HEK293T (cell line): ENCODE results near the gene FGFR2.

Source experiments
- CTCF ChIA-PET: fragments of 350-600 bp; formaldehyde crosslinking; extraction: SDS; loops from one replicate; lab custom pipeline; 2021; ENCODE audit warnings: antibody characterized with exemption, inconsistent platforms; lab: Yijun Ruan, JAX
- POLR2A ChIA-PET: fragments of 350-600 bp; formaldehyde crosslinking; extraction: SDS; loops from one replicate; lab custom pipeline; 2020; ENCODE audit warnings: antibody characterized with exemption, inconsistent platforms; lab: Yijun Ruan, JAX
- DNase-seq: peaks from one replicate; pipeline ENCODE4 v3.0.0; 2012; ENCODE audit warnings: mixed read lengths; ENCODE audit errors: extremely low spot score
- ARNT ChIP-seq: fragments of 450-650 bp; IDR thresholded peaks from 2 replicates; pipeline ENCODE4 v1.6.1; 2017; ENCODE audit warnings: mild to moderate bottlenecking
- BHLHE40 ChIP-seq: fragments of 450-650 bp; IDR thresholded peaks from 2 replicates; pipeline ENCODE4 v1.6.1; 2016; ENCODE audit warnings: mild to moderate bottlenecking, moderate library complexity, borderline replicate concordance
- CTBP1 ChIP-seq: fragments of 450-650 bp; IDR thresholded peaks from 2 replicates; pipeline ENCODE4 v1.6.1; 2016; ENCODE audit warnings: borderline replicate concordance
- ELF4 ChIP-seq: fragments of 450-650 bp; IDR thresholded peaks from 2 replicates; pipeline ENCODE4 v1.6.1; 2017; ENCODE audit warnings: antibody characterized with exemption
- FOXA1 ChIP-seq: fragments of 450-650 bp; IDR thresholded peaks from 2 replicates; pipeline ENCODE4 v1.6.1; 2016; ENCODE audit warnings: mild to moderate bottlenecking
- FOXK2 ChIP-seq: fragments of 450-650 bp; IDR thresholded peaks from 2 replicates; pipeline ENCODE4 v1.6.1; 2016; ENCODE audit warnings: mild to moderate bottlenecking
- FOXM1 ChIP-seq: fragments of 450-650 bp; IDR thresholded peaks from 2 replicates; pipeline ENCODE4 v1.6.1; 2017; ENCODE audit warnings: mild to moderate bottlenecking, borderline replicate concordance
- HDGF ChIP-seq: fragments of 450-650 bp; IDR thresholded peaks from 2 replicates; pipeline ENCODE4 v1.6.1; 2017; ENCODE audit warnings: antibody characterized with exemption, borderline replicate concordance
- L3MBTL2 ChIP-seq: fragments of 450-650 bp; conservative IDR thresholded peaks from 2 replicates; pipeline ENCODE4 v1.6.1; 2016; ENCODE audit warnings: mild to moderate bottlenecking
- LEF1 ChIP-seq: fragments of 450-650 bp; IDR thresholded peaks from 2 replicates; pipeline ENCODE4 v1.6.1; 2017; ENCODE audit warnings: mild to moderate bottlenecking, borderline replicate concordance
- NFRKB ChIP-seq: fragments of 450-650 bp; IDR thresholded peaks from 2 replicates; pipeline ENCODE4 v1.6.1; 2016; ENCODE audit warnings: mild to moderate bottlenecking, moderate library complexity
- SP1 ChIP-seq: fragments of 450-650 bp; IDR thresholded peaks from 2 replicates; pipeline ENCODE4 v1.6.1; 2017
- SUZ12 ChIP-seq: fragments of 450-650 bp; IDR thresholded peaks from 2 replicates; pipeline ENCODE4 v1.6.1; 2016; ENCODE audit warnings: mild to moderate bottlenecking
- TARDBP ChIP-seq: fragments of 450-650 bp; IDR thresholded peaks from 2 replicates; pipeline ENCODE4 v1.6.1; 2016
- ZNF384 ChIP-seq: fragments of 450-650 bp; IDR thresholded peaks from 2 replicates; pipeline ENCODE4 v1.6.1; 2016
- TF ChIP-seq, protein P1 (sequence below): fragments of 450-650 bp; IDR thresholded peaks from 2 replicates; pipeline ENCODE4 v1.6.1; 2016

FGFR2 gene

DNA sequence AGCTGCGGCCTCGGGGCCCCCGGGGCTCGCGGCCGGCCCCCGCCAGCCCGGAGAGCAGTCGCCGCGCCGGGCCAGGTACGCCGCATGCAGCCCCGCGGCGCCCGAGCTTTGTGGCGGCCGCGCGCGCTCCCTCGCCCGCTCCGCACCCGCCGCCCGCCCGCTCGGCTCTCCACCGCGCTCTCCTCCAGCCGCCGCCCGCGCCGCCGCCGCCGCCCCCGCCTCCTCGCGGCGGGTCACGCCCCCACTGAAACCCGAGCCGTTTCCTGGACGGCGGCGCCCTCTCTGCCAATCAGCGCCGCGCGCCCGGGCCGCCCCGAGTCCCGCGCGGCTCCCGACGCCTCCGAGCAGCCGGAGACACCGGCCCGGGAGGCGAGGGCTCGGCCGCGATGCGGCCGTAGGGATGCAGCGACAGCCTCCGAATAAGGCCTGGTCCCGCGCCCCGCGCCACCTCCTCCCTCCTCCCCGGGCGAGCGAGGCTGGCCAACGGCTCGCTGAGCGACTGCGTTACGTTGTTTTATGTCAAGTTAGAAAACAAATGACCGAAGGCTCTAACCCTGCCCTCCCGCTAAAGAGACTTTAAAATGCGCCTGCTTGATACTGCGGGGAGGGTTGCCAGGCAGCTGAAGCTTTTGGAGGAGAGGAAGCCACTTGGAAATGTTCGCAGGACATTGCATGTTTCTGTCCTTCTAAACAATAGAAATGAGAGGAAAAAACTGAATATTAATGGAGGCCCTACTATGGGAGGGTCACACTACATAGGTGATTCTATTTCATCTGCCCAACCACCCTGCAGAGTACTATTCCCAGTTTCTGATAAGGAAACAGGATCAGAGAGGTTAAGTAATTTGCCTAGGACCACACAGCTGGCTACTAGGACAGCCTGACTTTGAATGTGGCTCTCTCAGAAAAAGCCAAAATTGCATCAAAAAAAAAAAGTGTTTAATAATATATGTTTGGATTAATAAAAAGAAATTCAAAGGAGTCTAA lies at the start of gene FGFR2:
FGFR2 (minus strand) TSS at position 182 of the 987 bp plus-strand sequence. CDS start 4,627 bp downstream, outside the sequence.
- DNase-seq, result peak; percentile 90
- ChIA-PET CTCF (no interaction called here), POLR2A (interaction anchor here (1.1 kb wide), 1 partner anchor 123 kb away, joined by 3 read pairs; no protein-coding TSS in a partner anchor)
- TF ChIP-seq FOXK2, result no peak
- TF ChIP-seq ZNF384, result no peak
- no peak for TF ChIP-seq TARDBP
- no peak for TF ChIP-seq LEF1
- no peak for TF ChIP-seq CTBP1
- TF ChIP-seq SP1, result no peak
- TF ChIP-seq L3MBTL2, result 0 out of 2 replicates have a peak, but pooled peaks have one; percentile 21
- no peak for TF ChIP-seq FOXA1
- TF ChIP-seq HDGF, result no peak
- TF ChIP-seq NFRKB, result no peak
- no peak for TF ChIP-seq SUZ12
- TF ChIP-seq ELF4, result no peak
- TF ChIP-seq FOXM1, result peak; percentile 66
- no peak for TF ChIP-seq BHLHE40
- TF ChIP-seq, protein P1, sequence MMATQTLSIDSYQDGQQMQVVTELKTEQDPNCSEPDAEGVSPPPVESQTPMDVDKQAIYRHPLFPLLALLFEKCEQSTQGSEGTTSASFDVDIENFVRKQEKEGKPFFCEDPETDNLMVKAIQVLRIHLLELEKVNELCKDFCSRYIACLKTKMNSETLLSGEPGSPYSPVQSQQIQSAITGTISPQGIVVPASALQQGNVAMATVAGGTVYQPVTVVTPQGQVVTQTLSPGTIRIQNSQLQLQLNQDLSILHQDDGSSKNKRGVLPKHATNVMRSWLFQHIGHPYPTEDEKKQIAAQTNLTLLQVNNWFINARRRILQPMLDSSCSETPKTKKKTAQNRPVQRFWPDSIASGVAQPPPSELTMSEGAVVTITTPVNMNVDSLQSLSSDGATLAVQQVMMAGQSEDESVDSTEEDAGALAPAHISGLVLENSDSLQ, result peak; percentile 62; the same call in 1 of the 2 replicates
- TF ChIP-seq ARNT, result 0 out of 2 replicates have a peak, but pooled peaks have one; percentile 51

- DNase-seq, result no peak
- CTCF ChIA-PET, result no interaction called here
- TF ChIP-seq BHLHE40 (no peak), ELF4 (no peak), FOXK2 (no peak), FOXA1 (no peak), ARNT (no peak), L3MBTL2 (no peak), SP1 (no peak), NFRKB (no peak), SUZ12 (no peak), FOXM1 (no peak), TARDBP (no peak), HDGF (no peak), ZNF384 (no peak), LEF1 (no peak), CTBP1 (no peak)
- TF ChIP-seq, protein P1, result no peak
- POLR2A ChIA-PET, result no interaction called here
Measured at GRCh38 chr10:121647401-121647800, 49.2 kb upstream of the FGFR2 start.

- CTCF ChIA-PET, result interaction anchor here (1.2 kb wide), 1 partner anchor 9 kb away, joined by 3 read pairs; no protein-coding TSS in a partner anchor
- POLR2A ChIA-PET, result no interaction called here
- TF ChIP-seq CTBP1 (no peak), ARNT (no peak), FOXM1 (no peak), NFRKB (no peak), ELF4 (no peak), SUZ12 (no peak), L3MBTL2 (no peak), FOXK2 (no peak), FOXA1 (no peak), HDGF (no peak), ZNF384 (no peak), BHLHE40 (no peak), SP1 (no peak), TARDBP (no peak)
- DNase-seq, result no peak
Measured at GRCh38 chr10:121645696-121646095, 47.5 kb upstream of the FGFR2 start.

GRCh38 chr10:121644501-121644900 lies 46.3 kb upstream of the FGFR2 start:
- DNase-seq, result no peak
- POLR2A ChIA-PET, result no interaction called here
- TF ChIP-seq FOXK2 (no peak), HDGF (no peak), SUZ12 (no peak), SP1 (no peak), CTBP1 (no peak), ZNF384 (no peak), FOXM1 (no peak), L3MBTL2 (no peak), NFRKB (no peak), BHLHE40 (no peak), TARDBP (no peak), ELF4 (no peak), FOXA1 (no peak), ARNT (no peak)
- CTCF ChIA-PET, result interaction anchor here (1.2 kb wide), 1 partner anchor 10 kb away, joined by 3 read pairs; no protein-coding TSS in a partner anchor

- no peak for TF ChIP-seq TARDBP
- TF ChIP-seq CTBP1, result no peak
- TF ChIP-seq SUZ12, result no peak
- no peak for TF ChIP-seq NFRKB
- TF ChIP-seq BHLHE40, result no peak
- no peak for TF ChIP-seq ELF4
- no peak for TF ChIP-seq ARNT
- no peak for TF ChIP-seq FOXA1
- no peak for TF ChIP-seq HDGF
- no peak for TF ChIP-seq LEF1
- no peak for TF ChIP-seq SP1
- no peak for TF ChIP-seq ZNF384
- TF ChIP-seq L3MBTL2, result no peak
- TF ChIP-seq FOXM1, result no peak
- no peak for TF ChIP-seq FOXK2
- TF ChIP-seq, protein P1, result no peak
- CTCF ChIA-PET, result interaction anchor here (0.7 kb wide), 1 partner anchor 10 kb away, joined by 3 read pairs; no protein-coding TSS in a partner anchor
- DNase-seq, result no peak
- POLR2A ChIA-PET, result no interaction called here
Measured at GRCh38 chr10:121640266-121640665, 42.0 kb upstream of the FGFR2 start.
